GM12875 (cell line): ENCODE results near the gene ARL8B.

ENCODE experiments used
- H3K4me3 ChIP-seq: one replicate; pipeline ENCODE4 v1.5.1; 2011; ENCODE audit warnings: low read depth, low read length, control low read depth
- TF ChIP-seq, protein P1 (sequence below): IDR thresholded peaks from 2 replicates; pipeline ENCODE4 v1.5.1; 2011; ENCODE audit warnings: low read depth, mild to moderate bottlenecking, control low read depth, inconsistent platforms, low read length, moderate library complexity, borderline replicate concordance; ENCODE audit not compliant: insufficient read depth

The ARL8B gene

DNA sequence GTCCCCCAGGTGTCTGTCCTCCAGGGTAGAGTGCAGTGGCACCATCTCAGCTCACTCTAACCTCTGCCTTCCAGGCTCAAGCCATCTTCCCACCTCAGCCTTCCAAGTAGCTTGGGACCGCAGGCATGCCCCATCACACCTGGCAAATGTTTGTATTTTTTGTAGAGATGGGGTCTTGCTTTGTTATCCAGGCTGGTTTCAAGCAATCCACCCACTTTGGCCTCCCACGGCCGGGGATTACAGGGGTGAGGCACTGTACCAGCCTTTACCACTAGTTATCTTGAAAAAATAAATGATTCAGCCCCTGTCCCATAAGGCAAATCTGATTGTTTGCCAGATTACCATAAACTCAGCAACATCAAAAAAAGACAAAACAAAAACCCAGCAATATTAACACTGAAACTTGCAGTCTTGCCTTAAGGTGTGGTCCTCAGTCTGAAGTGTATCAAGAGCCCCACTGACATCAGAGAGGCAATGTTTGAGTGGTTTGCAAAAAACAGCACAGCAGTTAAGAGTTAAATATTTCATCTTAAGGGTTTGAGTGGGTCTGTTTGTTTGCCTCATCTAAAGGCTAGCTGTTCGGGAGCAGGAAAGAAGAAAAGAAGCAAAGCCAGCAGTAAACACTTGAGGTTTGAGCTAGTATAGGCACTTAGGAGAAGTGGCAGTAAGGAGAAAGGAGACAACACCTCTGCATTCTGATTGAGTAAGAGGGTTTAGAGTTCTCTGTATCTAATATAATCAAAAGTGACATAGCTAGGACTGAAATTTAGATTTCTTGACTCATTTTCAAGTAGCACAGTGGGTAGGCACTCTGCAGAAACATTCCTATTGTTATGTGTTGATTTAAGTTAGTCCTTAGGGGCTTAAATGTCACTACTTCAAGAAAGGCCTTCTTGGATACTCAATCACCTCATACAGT is 39.1 kb downstream of the ARL8B start:
- H3K4me3 ChIP-seq, result no peak overlapping the region
- TF ChIP-seq, protein P1, sequence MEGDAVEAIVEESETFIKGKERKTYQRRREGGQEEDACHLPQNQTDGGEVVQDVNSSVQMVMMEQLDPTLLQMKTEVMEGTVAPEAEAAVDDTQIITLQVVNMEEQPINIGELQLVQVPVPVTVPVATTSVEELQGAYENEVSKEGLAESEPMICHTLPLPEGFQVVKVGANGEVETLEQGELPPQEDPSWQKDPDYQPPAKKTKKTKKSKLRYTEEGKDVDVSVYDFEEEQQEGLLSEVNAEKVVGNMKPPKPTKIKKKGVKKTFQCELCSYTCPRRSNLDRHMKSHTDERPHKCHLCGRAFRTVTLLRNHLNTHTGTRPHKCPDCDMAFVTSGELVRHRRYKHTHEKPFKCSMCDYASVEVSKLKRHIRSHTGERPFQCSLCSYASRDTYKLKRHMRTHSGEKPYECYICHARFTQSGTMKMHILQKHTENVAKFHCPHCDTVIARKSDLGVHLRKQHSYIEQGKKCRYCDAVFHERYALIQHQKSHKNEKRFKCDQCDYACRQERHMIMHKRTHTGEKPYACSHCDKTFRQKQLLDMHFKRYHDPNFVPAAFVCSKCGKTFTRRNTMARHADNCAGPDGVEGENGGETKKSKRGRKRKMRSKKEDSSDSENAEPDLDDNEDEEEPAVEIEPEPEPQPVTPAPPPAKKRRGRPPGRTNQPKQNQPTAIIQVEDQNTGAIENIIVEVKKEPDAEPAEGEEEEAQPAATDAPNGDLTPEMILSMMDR, result no peak

DNA sequence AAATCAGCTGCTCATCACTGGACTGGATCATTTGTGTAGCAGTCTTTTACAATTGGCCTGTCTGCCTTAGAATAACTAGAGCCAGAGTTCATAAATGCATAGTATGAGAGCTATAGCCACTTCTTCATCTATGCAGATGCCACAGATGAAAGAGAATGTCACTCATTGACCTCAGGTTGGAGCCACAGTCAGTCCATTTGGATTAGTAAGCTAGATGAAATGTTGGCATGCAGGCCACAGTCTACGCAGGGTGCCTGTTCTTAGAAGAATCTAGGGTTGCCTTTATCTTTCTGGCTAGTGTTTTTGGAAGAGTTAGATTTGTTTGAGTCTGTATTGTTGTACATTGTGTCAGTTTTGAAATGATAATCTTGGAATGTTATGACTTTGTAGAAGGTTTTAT is 40.0 kb downstream of the ARL8B start:
- no peak overlapping the region for H3K4me3 ChIP-seq
- TF ChIP-seq, protein P1, result no peak

DNA sequence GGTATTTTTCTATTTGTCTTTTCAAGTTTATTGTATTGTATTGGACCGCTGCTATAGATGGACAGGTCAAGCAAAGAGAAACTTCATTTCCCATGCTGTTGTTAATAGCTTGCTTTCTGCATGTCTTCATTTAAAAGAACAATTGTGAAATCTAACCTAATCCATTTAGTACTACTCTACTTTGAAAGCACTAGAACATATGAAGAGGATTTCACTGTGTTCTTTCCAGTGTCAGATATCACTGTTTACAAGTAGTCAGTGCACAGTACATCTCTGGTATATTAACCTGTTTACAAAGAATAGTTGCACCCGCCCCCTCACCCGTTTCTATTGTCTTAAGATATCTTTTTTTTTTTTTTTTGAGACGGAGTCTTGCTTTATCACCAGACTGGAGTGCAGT is 43.6 kb downstream of the ARL8B start:
- no peak overlapping the region for H3K4me3 ChIP-seq
- TF ChIP-seq, protein P1, result no peak

DNA sequence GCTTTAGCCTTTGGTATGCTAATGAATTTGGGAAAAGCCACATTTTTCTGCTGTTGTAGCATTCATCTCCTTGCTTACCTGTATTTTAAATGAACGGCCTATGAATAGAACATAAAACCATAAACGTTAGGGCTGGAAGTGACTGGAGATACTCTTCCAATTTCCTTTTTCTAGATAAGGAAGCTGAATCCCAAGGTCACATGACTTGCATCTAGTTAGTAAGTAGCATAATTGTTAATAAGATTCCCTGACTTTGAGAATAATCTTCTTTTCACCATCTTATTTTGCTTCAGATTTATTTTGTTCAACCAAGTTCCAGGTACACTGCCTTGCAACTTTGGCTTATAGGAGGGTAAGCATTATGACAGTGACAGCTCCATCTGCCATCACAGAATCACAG is 44.8 kb downstream of the ARL8B start:
- TF ChIP-seq, protein P1, result no peak
- no peak overlapping the region for H3K4me3 ChIP-seq

DNA sequence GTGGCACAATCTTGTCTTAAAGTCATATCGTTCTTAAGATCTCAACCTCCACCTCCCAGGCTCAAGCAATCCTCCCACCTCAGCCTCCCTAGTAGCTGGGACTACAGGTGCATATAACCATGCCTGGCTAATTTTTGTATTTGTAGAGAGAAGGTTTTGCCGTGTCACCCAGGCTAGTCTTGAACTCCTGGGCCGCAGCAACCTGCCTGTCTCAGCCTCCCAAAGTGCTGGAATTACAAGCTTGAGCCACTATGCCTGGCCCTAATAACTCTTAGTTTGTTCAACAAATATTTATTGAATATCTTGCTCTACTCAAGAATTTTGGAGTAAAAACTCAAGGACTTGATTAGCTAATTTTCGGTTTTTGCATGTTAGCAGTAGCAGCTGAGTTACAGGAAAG is 46.0 kb downstream of the ARL8B start:
- TF ChIP-seq, protein P1, result no peak
- no peak overlapping the region for H3K4me3 ChIP-seq

DNA sequence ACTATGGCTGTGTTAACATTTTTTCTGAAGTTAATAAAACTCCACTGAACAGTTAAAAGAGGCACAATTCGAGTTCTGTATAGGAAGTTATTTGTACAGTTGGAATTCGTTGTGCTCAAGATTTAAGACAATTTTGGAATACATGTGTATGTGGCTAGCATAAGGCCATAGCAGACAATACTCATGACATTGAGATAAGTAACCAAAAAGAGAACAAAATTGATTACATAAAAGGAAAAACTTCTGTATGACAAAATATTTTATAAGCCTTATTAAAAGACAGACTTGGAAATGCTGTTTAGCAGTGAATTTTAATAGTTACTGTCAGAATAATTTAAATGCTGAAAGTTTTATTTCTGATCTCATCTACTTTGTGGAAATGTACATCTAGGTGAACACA is 47.7 kb downstream of the ARL8B start:
- TF ChIP-seq, protein P1, result no peak
- H3K4me3 ChIP-seq, result no peak overlapping the region

DNA sequence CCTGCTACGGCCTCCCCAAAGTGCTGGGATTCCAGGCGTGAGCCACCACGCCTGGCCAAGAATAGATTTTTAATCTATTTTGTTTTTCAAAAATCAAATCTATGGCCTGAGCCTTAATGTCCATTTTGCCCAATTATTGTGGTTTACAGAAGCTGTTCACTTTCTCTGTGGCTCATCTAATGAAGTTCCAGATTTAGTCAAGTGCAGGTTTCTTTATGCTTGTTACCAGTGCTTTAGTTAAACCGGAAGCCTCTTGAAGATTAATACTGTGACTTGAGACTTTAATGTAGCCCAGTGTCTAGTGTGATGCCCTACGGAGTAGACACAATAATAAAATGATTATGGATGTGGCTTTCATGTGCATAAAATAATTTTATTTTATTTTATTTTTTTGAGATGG is 48.9 kb downstream of the ARL8B start:
- H3K4me3 ChIP-seq, result no peak overlapping the region
- TF ChIP-seq, protein P1, result no peak
